Transverse colon (tissue), 4 donors: ENCODE measurements around the gene PPP6R3. TPM values are rescaled to one million over a fixed set of nuclear protein-coding genes. Genes with fewer than 3 reads are reported as not detected.

ENCODE experiments used
- DNase-seq: peaks from one replicate; pipeline ENCODE4 v3.0.0-alpha.2; 2019
- H3K27ac ChIP-seq, 4 donors: fragments of 200-600 bp; sonication (generic); 2 replicates each; pipeline ENCODE4 v1.5.1; 2016 to 2018; ENCODE audit warnings: inconsistent platforms in 4 of 4
- H3K27me3 ChIP-seq: fragments of 200-600 bp; sonication (generic); 2 replicates; pipeline ENCODE4 v1.5.1; 2017; ENCODE audit warnings: inconsistent platforms
- H3K36me3 ChIP-seq, 4 donors: fragments of 200-600 bp; sonication (generic); 2 replicates each; pipeline ENCODE4 v1.5.1; 2017 to 2019; ENCODE audit warnings: inconsistent platforms in 4 of 4
- H3K4me1 ChIP-seq, 4 donors: fragments of 200-600 bp; sonication (generic); 2 replicates each; pipeline ENCODE4 v1.5.1; 2017 to 2020; ENCODE audit warnings: inconsistent platforms in 4 of 4
- H3K4me3 ChIP-seq, 4 donors: fragments of 200-600 bp; sonication (generic); 1 replicate in 1 of 4; 2 replicates in 3 of 4; pipeline versions ENCODE4 v1.5.1 to v1.6.1; 2017 to 2019; ENCODE audit warnings: inconsistent platforms in 4 of 4
- H3K9me3 ChIP-seq, 2 donors: fragments of 200-600 bp; sonication (generic); 2 replicates each; pipeline ENCODE4 v1.5.1; 2017 to 2019; ENCODE audit warnings: inconsistent platforms in 2 of 2
- EP300 ChIP-seq: sonication (generic); formaldehyde crosslinking; IDR thresholded peaks from one replicate; pipeline ENCODE4 v1.6.1; 2017; ENCODE audit warnings: antibody characterized with exemption, low read depth
- POLR2A ChIP-seq: fragments of 450-650 bp; IDR thresholded peaks from one replicate; pipeline ENCODE4 v1.6.1; 2016; ENCODE audit warnings: antibody characterized with exemption, mild to moderate bottlenecking, moderate library complexity
- POLR2AphosphoS5 ChIP-seq, 3 donors: sonication (generic); formaldehyde crosslinking; IDR thresholded peaks; one replicate each; pipeline ENCODE4 v1.6.1; 2016; ENCODE audit warnings: antibody characterized with exemption in 3 of 3
- WGBS, 2 donors: methylation state at CpG; one replicate each; pipeline ENCODE4 v1.1.5; 2018; ENCODE audit warnings: low coverage in 1 of 2; 5-methylcytosine and 5-hydroxymethylcytosine counted together
- in situ Hi-C, 4 donors: fragments of 200-750 bp; cut with MboI; loops; one replicate each; pipeline versions ENCODE4 v1.15.0 to v1.15.1; 2017; ENCODE audit warnings: low sequenced_read_pairs in 3 of 4, low pct_ligation_motif_present in 1 of 4, low pct_unique_long_range_greater_than_20kb in 1 of 4
- intact Hi-C: fragments of 100-400 bp; cut with DNase I; formaldehyde crosslinking; loops from one replicate; pipeline ENCODE4 v1.15.1; 2023; ENCODE audit warnings: low total_unique reads
- total RNA-seq, 4 donors: library from RNA; depleted of rRNA; stranded (reverse); fragments of >200 nt; gene quantifications; one replicate each; pipeline ENCODE4 v1.1.0, GENCODE V29; 2016
- TF ChIP-seq, protein P1 (sequence below), 5 experiments: fragments of 200-600 bp in 3 of 5; fragments of 450-650 bp in 2 of 5; sonication (generic) in 3 of 5; IDR thresholded peaks; 1 replicate in 2 of 5; 2 replicates in 3 of 5; pipeline ENCODE4 v1.5.1; 2016 to 2017; ENCODE audit warnings: antibody characterized with exemption in 5 of 5, inconsistent platforms in 3 of 5, mild to moderate bottlenecking in 2 of 5, moderate library complexity in 1 of 5

Gene PPP6R3
- total RNA-seq, 4 donors from 2014 or later: 89.8 to 158 (median 117) TPM

DNA sequence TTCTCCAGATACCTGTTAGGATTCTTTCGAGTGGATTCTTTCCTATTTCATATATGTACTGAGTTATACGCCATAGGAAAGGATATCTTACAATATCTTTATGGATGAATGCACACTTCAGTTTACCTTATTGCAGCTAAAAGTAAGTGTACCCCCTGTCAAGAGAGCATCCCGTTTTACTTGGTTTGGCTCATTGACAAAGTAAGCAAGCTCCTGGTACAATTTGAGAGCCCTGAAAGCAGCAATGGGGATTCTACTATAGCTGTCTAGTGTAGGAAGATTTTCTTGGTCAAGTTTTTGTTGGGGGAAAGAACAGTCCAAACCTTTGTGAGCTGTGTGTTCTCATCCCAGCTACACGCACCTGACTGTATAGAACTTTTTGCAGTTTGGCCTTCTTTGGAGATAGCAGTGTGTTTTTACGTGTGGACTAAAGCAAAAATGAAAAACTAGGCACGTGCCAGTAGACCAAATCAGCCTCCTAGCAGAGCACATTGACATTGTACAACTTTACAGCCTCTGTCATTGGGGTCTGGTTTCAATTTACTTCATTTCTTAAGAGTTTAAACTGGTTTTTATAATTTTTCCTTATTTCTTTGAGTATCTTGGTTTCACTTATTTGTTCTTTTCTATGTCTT is 44.0 kb downstream of the PPP6R3 start:
- Histone ChIP-seq H3K9me3 (no peaks in the 10 kb centered on the region), H3K27ac (peak overlapping the region in 2 of 4 donors; percentile 18 to 44), H3K36me3 (no peaks in the 10 kb centered on the region), H3K4me3 (no peak overlapping the region), H3K4me1 (peaks cover 33 to 77% (median 51%) of the 10 kb centered on the region in 4 donors), H3K27me3 (no peaks in the 10 kb centered on the region)
- intact Hi-C loops: no loop called here
- no peak for DNase-seq
- TF ChIP-seq EP300 (no peak), POLR2AphosphoS5 (IDR thresholded peaks at IDR 0.05) (no peak), POLR2A (no peak)
- TF ChIP-seq, protein P1, sequence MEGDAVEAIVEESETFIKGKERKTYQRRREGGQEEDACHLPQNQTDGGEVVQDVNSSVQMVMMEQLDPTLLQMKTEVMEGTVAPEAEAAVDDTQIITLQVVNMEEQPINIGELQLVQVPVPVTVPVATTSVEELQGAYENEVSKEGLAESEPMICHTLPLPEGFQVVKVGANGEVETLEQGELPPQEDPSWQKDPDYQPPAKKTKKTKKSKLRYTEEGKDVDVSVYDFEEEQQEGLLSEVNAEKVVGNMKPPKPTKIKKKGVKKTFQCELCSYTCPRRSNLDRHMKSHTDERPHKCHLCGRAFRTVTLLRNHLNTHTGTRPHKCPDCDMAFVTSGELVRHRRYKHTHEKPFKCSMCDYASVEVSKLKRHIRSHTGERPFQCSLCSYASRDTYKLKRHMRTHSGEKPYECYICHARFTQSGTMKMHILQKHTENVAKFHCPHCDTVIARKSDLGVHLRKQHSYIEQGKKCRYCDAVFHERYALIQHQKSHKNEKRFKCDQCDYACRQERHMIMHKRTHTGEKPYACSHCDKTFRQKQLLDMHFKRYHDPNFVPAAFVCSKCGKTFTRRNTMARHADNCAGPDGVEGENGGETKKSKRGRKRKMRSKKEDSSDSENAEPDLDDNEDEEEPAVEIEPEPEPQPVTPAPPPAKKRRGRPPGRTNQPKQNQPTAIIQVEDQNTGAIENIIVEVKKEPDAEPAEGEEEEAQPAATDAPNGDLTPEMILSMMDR (IDR thresholded peaks at IDR 0.05): no peak
- in situ Hi-C loops: no loop called here
- 51 to 75% methylated on average over 6 of the region's 6 CpGs for WGBS, 2 donors

DNA sequence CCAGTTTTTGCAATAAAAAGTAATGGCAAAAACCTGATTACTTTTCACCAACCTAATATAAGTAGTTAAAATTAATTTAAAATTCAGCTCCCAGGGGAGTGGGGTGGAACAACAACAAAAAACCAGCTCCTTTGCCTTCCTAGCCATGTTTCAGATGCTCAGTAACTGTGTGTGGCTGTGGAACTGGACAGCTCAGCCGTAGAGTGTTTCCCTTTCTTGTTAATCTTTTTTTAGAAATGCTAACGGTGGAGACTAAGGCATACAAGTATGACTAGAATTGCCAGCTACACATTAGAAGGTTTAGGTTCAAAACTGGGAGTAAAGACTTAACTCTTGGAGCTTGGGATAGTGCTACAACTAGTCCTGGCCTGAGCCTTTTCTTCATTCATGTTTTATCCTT is 45.0 kb downstream of the PPP6R3 start:
- Histone ChIP-seq H3K4me1 (peaks cover 26 to 72% (median 41%) of the 10 kb centered on the region in 4 donors), H3K27ac (peak overlapping the region in 2 of 4 donors; percentile 2 to 44), H3K36me3 (no peaks in the 10 kb centered on the region), H3K27me3 (no peaks in the 10 kb centered on the region), H3K9me3 (no peaks in the 10 kb centered on the region), H3K4me3 (no peak overlapping the region)
- no peak for DNase-seq
- WGBS, 2 donors: 23 to 36% methylated on average over 2 of the region's 2 CpGs
- in situ Hi-C loops (no loop called here), intact Hi-C loops (no loop called here)
- TF ChIP-seq, protein P1 (IDR thresholded peaks at IDR 0.05): no peak
- no peak for TF ChIP-seq POLR2AphosphoS5 (IDR thresholded peaks at IDR 0.05)
- no peak for TF ChIP-seq EP300
- TF ChIP-seq POLR2A: no peak

DNA sequence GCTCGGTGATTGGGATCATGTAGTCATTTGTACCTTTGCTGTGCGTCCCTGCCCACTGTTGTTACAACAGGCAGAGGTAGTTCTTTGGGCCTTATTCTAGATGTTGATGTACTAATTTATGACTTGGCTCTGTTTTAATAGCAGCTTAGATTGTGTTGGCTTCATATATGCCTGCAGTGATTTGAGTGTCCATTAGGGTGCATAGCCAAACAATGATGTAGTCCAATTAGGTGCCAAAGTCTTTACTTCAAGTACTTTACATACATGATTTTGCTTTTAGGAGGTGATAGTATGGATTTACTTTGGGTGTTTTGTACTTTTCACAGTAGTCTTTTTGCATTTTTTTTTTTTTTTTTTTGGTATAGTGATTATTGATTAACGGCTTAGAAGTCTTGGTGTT is 46.4 kb downstream of the PPP6R3 start:
- DNase-seq: no peak
- TF ChIP-seq POLR2A (no peak), EP300 (no peak), POLR2AphosphoS5 (IDR thresholded peaks at IDR 0.05) (no peak)
- TF ChIP-seq, protein P1 (IDR thresholded peaks at IDR 0.05): no peak

DNA sequence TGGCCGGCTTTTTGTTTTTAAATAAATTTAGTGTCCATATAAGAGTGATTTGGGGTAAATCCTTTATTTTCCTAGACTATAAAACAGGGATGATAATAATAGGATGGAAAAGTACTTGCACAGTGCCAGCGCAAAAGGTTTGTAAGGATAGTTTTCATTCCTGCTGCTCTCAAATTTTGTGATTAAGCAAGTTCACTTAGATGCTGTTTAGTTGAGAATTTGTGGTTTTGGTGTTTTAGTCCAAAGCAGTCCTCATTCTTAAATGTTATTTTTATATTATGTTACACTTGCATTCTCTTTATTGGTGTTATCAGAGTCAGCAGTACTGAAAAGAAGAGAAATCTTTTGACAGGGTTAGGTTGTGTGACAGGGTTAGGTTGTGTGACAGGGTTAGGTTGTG is 47.9 kb downstream of the PPP6R3 start:
- TF ChIP-seq, protein P1 (IDR thresholded peaks at IDR 0.05): no peak
- no peak for TF ChIP-seq EP300
- H3K36me3 ChIP-seq: no peaks in the 10 kb centered on the region
- in situ Hi-C loops (no loop called here), intact Hi-C loops (no loop called here)
- no peak overlapping the region for H3K4me3 ChIP-seq
- H3K4me1 ChIP-seq: peaks cover 19 to 59% (median 29%) of the 10 kb centered on the region in 4 donors
- no peaks in the 10 kb centered on the region for H3K9me3 ChIP-seq
- H3K27ac ChIP-seq: peak overlapping the region in 2 of 4 donors; percentile 41 to 43
- no peaks in the 10 kb centered on the region for H3K27me3 ChIP-seq
- no peak for DNase-seq
- 64 to 81% methylated on average over 1 to 2 of the region's 2 CpGs for WGBS, 2 donors

More for the DNA sequence above, 46.4 kb downstream of the PPP6R3 start:
- Histone ChIP-seq H3K27me3 (no peaks in the 10 kb centered on the region), H3K27ac (peak overlapping the region in 1 of 4 donors; percentile 20), H3K36me3 (no peaks in the 10 kb centered on the region), H3K4me1 (peaks cover 27 to 73% (median 37%) of the 10 kb centered on the region in 4 donors), H3K9me3 (no peaks in the 10 kb centered on the region), H3K4me3 (no peak overlapping the region)
- in situ Hi-C loops: no loop called here
- 96 to 100% methylated on average over 1 to 3 of the region's 3 CpGs for WGBS, 2 donors
- intact Hi-C loops: no loop called here
